Activated CD4-positive, CD25-positive, alpha-beta regulatory T cell treated with anti-CD3 and anti-CD28 coated beads, Interleukin-2, amount 50 U/mL, for 72 hours (primary cell): ENCODE results near the gene IL21R.

Source experiments
- DNase-seq: peaks from one replicate; pipeline ENCODE4 v3.0.0; 2021

Gene IL21R

GRCh38 chr16:27492588-27492979 is 90.6 kb downstream of the IL21R start:
- no peak for DNase-seq

GRCh38 chr16:27495191-27495590 is 93.2 kb downstream of the IL21R start:
- no peak for DNase-seq

- no peak for DNase-seq
These were observed 96.3 kb downstream of the IL21R start for GRCh38 chr16:27498031-27498825.

GRCh38 chr16:27498916-27499658 is 97.1 kb downstream of the IL21R start:
- no peak for DNase-seq

- no peak for DNase-seq
These were observed 97.7 kb downstream of the IL21R start for GRCh38 chr16:27499659-27500055.

- no peak for DNase-seq
These were observed 98.8 kb downstream of the IL21R start for GRCh38 chr16:27500801-27501200.
